DOHH2 (cell line): Measurements from ENCODE around the gene MAP2K6.

Experiments
- H3F3A ChIP-seq: fragments of 200-600 bp; sonication (generic), shearing (Covaris generic); 2 replicates; pipeline ENCODE4 v1.6.0; 2016; ENCODE audit warnings: antibody characterized with exemption, mild to moderate bottlenecking; ENCODE audit not compliant: control insufficient read depth, insufficient read depth
- H3K27ac ChIP-seq: fragments of 200-600 bp; sonication (generic); 2 replicates; pipeline ENCODE4 v1.5.1; 2014; ENCODE audit warnings: low read depth, mild to moderate bottlenecking, low read length, moderate library complexity
- H3K27me3 ChIP-seq: fragments of 200-600 bp; sonication (generic); 2 replicates; pipeline ENCODE4 v1.6.1; 2014; ENCODE audit warnings: mild to moderate bottlenecking, low read length, mixed read lengths; ENCODE audit not compliant: control insufficient read depth
- H3K36me3 ChIP-seq: fragments of 200-600 bp; sonication (generic); 2 replicates; pipeline ENCODE4 v1.6.1; 2014; ENCODE audit warnings: mild to moderate bottlenecking, low read length, moderate library complexity, mixed read lengths; ENCODE audit not compliant: control insufficient read depth
- H3K4me1 ChIP-seq: fragments of 200-600 bp; sonication (generic); 2 replicates; pipeline ENCODE4 v1.6.1; 2014; ENCODE audit warnings: mild to moderate bottlenecking, low read length, mixed read lengths; ENCODE audit not compliant: control insufficient read depth
- H3K4me2 ChIP-seq: fragments of 200-600 bp; sonication (generic); 2 replicates; pipeline ENCODE4 v1.6.0; 2014; ENCODE audit warnings: mild to moderate bottlenecking, low read length, moderate library complexity
- H3K4me3 ChIP-seq: fragments of 200-600 bp; sonication (generic); 2 replicates; pipeline ENCODE4 v1.5.1; 2014; ENCODE audit warnings: mild to moderate bottlenecking, low read length, mixed read lengths
- H3K79me2 ChIP-seq: fragments of 200-600 bp; sonication (generic); 2 replicates; pipeline ENCODE4 v1.6.1; 2014; ENCODE audit warnings: mild to moderate bottlenecking, low read length, mixed read lengths; ENCODE audit not compliant: control insufficient read depth
- H3K9me2 ChIP-seq: fragments of 200-600 bp; sonication (generic); replicated peaks from 2 replicates; pipeline ENCODE4 v1.6.1; 2014; ENCODE audit warnings: mild to moderate bottlenecking, low read length, mixed read lengths; ENCODE audit not compliant: control insufficient read depth
- H3K9me3 ChIP-seq: fragments of 200-600 bp; sonication (generic); 2 replicates; pipeline ENCODE4 v1.6.1; 2014; ENCODE audit warnings: antibody characterized with exemption, low read length, mixed read lengths; ENCODE audit not compliant: control insufficient read depth, insufficient read depth
- H4K20me1 ChIP-seq: fragments of 200-600 bp; sonication (generic); 2 replicates; pipeline ENCODE4 v1.6.0; 2014; ENCODE audit warnings: low read depth, mild to moderate bottlenecking, antibody characterized with exemption, low read length, moderate library complexity; ENCODE audit not compliant: control insufficient read depth, insufficient read depth
- EZH2phosphoT487 ChIP-seq: fragments of 200-600 bp; sonication (generic); IDR thresholded peaks from 2 replicates; pipeline ENCODE4 v1.6.1; 2017; ENCODE audit warnings: borderline replicate concordance, mild to moderate bottlenecking, antibody characterized with exemption, low read length, moderate library complexity, mixed read lengths
- TF ChIP-seq, protein P1 (sequence below): fragments of 200-600 bp; sonication (generic); IDR thresholded peaks from one replicate; pipeline ENCODE4 v1.5.1; 2014; ENCODE audit warnings: antibody characterized with exemption, mild to moderate bottlenecking, low read depth, low read length; ENCODE audit not compliant: poor library complexity, severe bottlenecking

The MAP2K6 gene

GRCh38 chr17:69588827-69589239 lies 174.3 kb downstream of the MAP2K6 start:
- Histone ChIP-seq H3K36me3 (no peaks in the 10 kb centered on the region), H3K27me3 (no peaks in the 10 kb centered on the region), H3K9me2 (no peaks in the 10 kb centered on the region), H3K79me2 (no peaks in the 10 kb centered on the region), H3K4me1 (peaks cover 40% of the 10 kb centered on the region), H3F3A (no peaks in the 10 kb centered on the region), H4K20me1 (no peaks in the 10 kb centered on the region), H3K4me2 (no peak overlapping the region), H3K27ac (no peak overlapping the region), H3K9me3 (no peaks in the 10 kb centered on the region), H3K4me3 (no peak overlapping the region)
- no peak for TF ChIP-seq EZH2phosphoT487
- TF ChIP-seq, protein P1, sequence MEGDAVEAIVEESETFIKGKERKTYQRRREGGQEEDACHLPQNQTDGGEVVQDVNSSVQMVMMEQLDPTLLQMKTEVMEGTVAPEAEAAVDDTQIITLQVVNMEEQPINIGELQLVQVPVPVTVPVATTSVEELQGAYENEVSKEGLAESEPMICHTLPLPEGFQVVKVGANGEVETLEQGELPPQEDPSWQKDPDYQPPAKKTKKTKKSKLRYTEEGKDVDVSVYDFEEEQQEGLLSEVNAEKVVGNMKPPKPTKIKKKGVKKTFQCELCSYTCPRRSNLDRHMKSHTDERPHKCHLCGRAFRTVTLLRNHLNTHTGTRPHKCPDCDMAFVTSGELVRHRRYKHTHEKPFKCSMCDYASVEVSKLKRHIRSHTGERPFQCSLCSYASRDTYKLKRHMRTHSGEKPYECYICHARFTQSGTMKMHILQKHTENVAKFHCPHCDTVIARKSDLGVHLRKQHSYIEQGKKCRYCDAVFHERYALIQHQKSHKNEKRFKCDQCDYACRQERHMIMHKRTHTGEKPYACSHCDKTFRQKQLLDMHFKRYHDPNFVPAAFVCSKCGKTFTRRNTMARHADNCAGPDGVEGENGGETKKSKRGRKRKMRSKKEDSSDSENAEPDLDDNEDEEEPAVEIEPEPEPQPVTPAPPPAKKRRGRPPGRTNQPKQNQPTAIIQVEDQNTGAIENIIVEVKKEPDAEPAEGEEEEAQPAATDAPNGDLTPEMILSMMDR, result no peak

- TF ChIP-seq EZH2phosphoT487, result no peak
- TF ChIP-seq, protein P1, result no peak
- no peaks in the 10 kb centered on the region for H4K20me1 ChIP-seq
- no peaks in the 10 kb centered on the region for H3K36me3 ChIP-seq
- no peaks in the 10 kb centered on the region for H3K27me3 ChIP-seq
- H3K9me3 ChIP-seq, result no peaks in the 10 kb centered on the region
- H3F3A ChIP-seq, result no peaks in the 10 kb centered on the region
- no peak overlapping the region for H3K4me3 ChIP-seq
- no peak overlapping the region for H3K4me2 ChIP-seq
- no peak overlapping the region for H3K27ac ChIP-seq
- no peaks in the 10 kb centered on the region for H3K79me2 ChIP-seq
- H3K9me2 ChIP-seq, result no peaks in the 10 kb centered on the region
- peaks cover 32% of the 10 kb centered on the region for H3K4me1 ChIP-seq
Measured at GRCh38 chr17:69590671-69591070, 176.2 kb downstream of the MAP2K6 start.

- Histone ChIP-seq H3K4me3 (no peak overlapping the region), H4K20me1 (no peaks in the 10 kb centered on the region), H3K4me1 (peaks cover 20% of the 10 kb centered on the region), H3K27me3 (no peaks in the 10 kb centered on the region), H3K9me2 (no peaks in the 10 kb centered on the region), H3K4me2 (no peak overlapping the region), H3K27ac (no peak overlapping the region), H3K79me2 (no peaks in the 10 kb centered on the region), H3F3A (no peaks in the 10 kb centered on the region), H3K36me3 (no peaks in the 10 kb centered on the region), H3K9me3 (no peaks in the 10 kb centered on the region)
- no peak for TF ChIP-seq EZH2phosphoT487
- TF ChIP-seq, protein P1, result no peak
Measured at GRCh38 chr17:69592692-69593350, 178.3 kb downstream of the MAP2K6 start.
